ENCODE measurements around the gene MKKS.

The MKKS gene

GRCh38 chr20:10411673-10412072 lies 22.3 kb downstream of the MKKS start:
- H3K18ac ChIP-seq (ENCODE audit: low read length) = no peak overlapping the region
- no peak overlapping the region for H3K27ac ChIP-seq (replicated peaks; ENCODE audit: low read length)
- WGBS, 2 donors (ENCODE audit: extremely low coverage in 2 of 2, insufficient read length in 2 of 2, insufficient replicate concordance in 1 of 2) = no CpG with 5 or more reads among the region's 1 CpG

GRCh38 chr20:10408108-10408813 lies 25.8 kb downstream of the MKKS start:
- H2AFZ ChIP-seq (ENCODE audit: low read length) = no peak overlapping the region
- H3K27ac ChIP-seq (replicated peaks; ENCODE audit: low read length) = no peak overlapping the region
- no peak for DNase-seq (ENCODE audit: low spot score)
- H2BK120ac ChIP-seq (ENCODE audit: low read depth, low read length) = no peak overlapping the region
- no CpG with 5 or more reads among the region's 2 CpGs for WGBS, 2 donors (ENCODE audit: extremely low coverage in 2 of 2, insufficient read length in 2 of 2, insufficient replicate concordance in 1 of 2)
- H3K4me3 ChIP-seq (ENCODE audit: low read length in 2 of 2) = no peak overlapping the region
- H3K79me1 ChIP-seq (ENCODE audit: low read depth, low read length) = no peaks in the 10 kb centered on the region
- no peak overlapping the region for H4K91ac ChIP-seq (ENCODE audit: low read depth, low read length, poor library complexity)
- no peak overlapping the region for H3K18ac ChIP-seq (ENCODE audit: low read length)
- no peak overlapping the region for H3K23ac ChIP-seq (ENCODE audit: low read depth, low read length, poor library complexity)
- no peaks in the 10 kb centered on the region for H3K27me3 ChIP-seq (ENCODE audit: control insufficient read depth in 3 of 3, insufficient read depth in 3 of 3, low read depth in 1 of 3, low read length in 3 of 3)
- H3K14ac ChIP-seq (ENCODE audit: low read length) = no peak overlapping the region
- H4K8ac ChIP-seq (ENCODE audit: low read depth, low read length) = no peak overlapping the region
- no peak overlapping the region for H3K9ac ChIP-seq (ENCODE audit: low read depth, low read length, poor library complexity)
- H2BK12ac ChIP-seq (ENCODE audit: low read length) = no peak overlapping the region
- no peak overlapping the region for H3K4ac ChIP-seq (ENCODE audit: low read length)
- H3K4me2 ChIP-seq (ENCODE audit: insufficient read depth, low read length, poor library complexity, severe bottlenecking) = no peak overlapping the region
- no peak overlapping the region for H2AK5ac ChIP-seq (ENCODE audit: low read depth, low read length)
- H3K36me3 ChIP-seq (replicated peaks in 1 of 2; ENCODE audit: control insufficient read depth in 2 of 2, insufficient read depth in 2 of 2, low read length in 2 of 2) = peaks cover 5 to 54% of the 10 kb centered on the region in 2 donors
- H2BK15ac ChIP-seq (ENCODE audit: low read length) = no peak overlapping the region
- H2BK5ac ChIP-seq (ENCODE audit: low read length) = no peak overlapping the region
- no peaks in the 10 kb centered on the region for H3K9me3 ChIP-seq (replicated peaks in 1 of 2; ENCODE audit: control insufficient read depth in 2 of 2, insufficient read depth in 1 of 2, low read depth in 1 of 2, low read length in 2 of 2)
- peaks cover 0 to 2% of the 10 kb centered on the region in 2 donors for H3K4me1 ChIP-seq (ENCODE audit: control insufficient read depth in 2 of 2, insufficient read depth in 1 of 2, low read depth in 1 of 2, low read length in 2 of 2)

More at GRCh38 chr20:10411673-10412072, 22.3 kb downstream of the MKKS start:
- H3K36me3 ChIP-seq (replicated peaks in 1 of 2; ENCODE audit: control insufficient read depth in 2 of 2, insufficient read depth in 2 of 2, low read length in 2 of 2) = peaks cover 4 to 37% of the 10 kb centered on the region in 2 donors
- no peak overlapping the region for H2BK120ac ChIP-seq (ENCODE audit: low read depth, low read length)
- H2BK5ac ChIP-seq (ENCODE audit: low read length) = no peak overlapping the region
- peaks cover 2 to 11% of the 10 kb centered on the region in 2 donors for H3K4me1 ChIP-seq (ENCODE audit: control insufficient read depth in 2 of 2, insufficient read depth in 1 of 2, low read depth in 1 of 2, low read length in 2 of 2)
- H2BK12ac ChIP-seq (ENCODE audit: low read length) = no peak overlapping the region
- H2AFZ ChIP-seq (ENCODE audit: low read length) = no peak overlapping the region
- no peaks in the 10 kb centered on the region for H3K9me3 ChIP-seq (replicated peaks in 1 of 2; ENCODE audit: control insufficient read depth in 2 of 2, insufficient read depth in 1 of 2, low read depth in 1 of 2, low read length in 2 of 2)
- no peak overlapping the region for H3K4me3 ChIP-seq (ENCODE audit: low read length in 2 of 2)
- no peak overlapping the region for H3K9ac ChIP-seq (ENCODE audit: low read depth, low read length, poor library complexity)
- H3K23ac ChIP-seq (ENCODE audit: low read depth, low read length, poor library complexity) = no peak overlapping the region
- no peak overlapping the region for H3K14ac ChIP-seq (ENCODE audit: low read length)
- H3K4me2 ChIP-seq (ENCODE audit: insufficient read depth, low read length, poor library complexity, severe bottlenecking) = no peak overlapping the region
- no peaks in the 10 kb centered on the region for H3K79me1 ChIP-seq (ENCODE audit: low read depth, low read length)
- H3K27me3 ChIP-seq (ENCODE audit: control insufficient read depth in 3 of 3, insufficient read depth in 3 of 3, low read depth in 1 of 3, low read length in 3 of 3) = no peaks in the 10 kb centered on the region
- DNase-seq (ENCODE audit: low spot score) = no peak
- no peak overlapping the region for H2BK15ac ChIP-seq (ENCODE audit: low read length)
- no peak overlapping the region for H4K8ac ChIP-seq (ENCODE audit: low read depth, low read length)
- no peak overlapping the region for H2AK5ac ChIP-seq (ENCODE audit: low read depth, low read length)
- H3K4ac ChIP-seq (ENCODE audit: low read length) = no peak overlapping the region
- no peak overlapping the region for H4K91ac ChIP-seq (ENCODE audit: low read depth, low read length, poor library complexity)

- H2AFZ ChIP-seq (ENCODE audit: low read length) = no peak overlapping the region
- no peak overlapping the region for H3K9ac ChIP-seq (ENCODE audit: low read depth, low read length, poor library complexity)
- no peak overlapping the region for H4K8ac ChIP-seq (ENCODE audit: low read depth, low read length)
- H2BK15ac ChIP-seq (ENCODE audit: low read length) = no peak overlapping the region
- H3K4ac ChIP-seq (ENCODE audit: low read length) = no peak overlapping the region
- H3K4me1 ChIP-seq (ENCODE audit: control insufficient read depth in 2 of 2, insufficient read depth in 1 of 2, low read depth in 1 of 2, low read length in 2 of 2) = no peaks in the 10 kb centered on the region
- no peak overlapping the region for H4K91ac ChIP-seq (ENCODE audit: low read depth, low read length, poor library complexity)
- no peak overlapping the region for H2AK5ac ChIP-seq (ENCODE audit: low read depth, low read length)
- no peak overlapping the region for H2BK120ac ChIP-seq (ENCODE audit: low read depth, low read length)
- H3K79me1 ChIP-seq (ENCODE audit: low read depth, low read length) = no peaks in the 10 kb centered on the region
- H3K36me3 ChIP-seq (replicated peaks in 1 of 2; ENCODE audit: control insufficient read depth in 2 of 2, insufficient read depth in 2 of 2, low read length in 2 of 2) = peaks cover 3 to 33% of the 10 kb centered on the region in 2 donors
- H3K23ac ChIP-seq (ENCODE audit: low read depth, low read length, poor library complexity) = no peak overlapping the region
- no peak overlapping the region for H2BK5ac ChIP-seq (ENCODE audit: low read length)
- no peak overlapping the region for H3K18ac ChIP-seq (ENCODE audit: low read length)
- no CpG with 5 or more reads among the region's 4 CpGs for WGBS, 2 donors (ENCODE audit: extremely low coverage in 2 of 2, insufficient read length in 2 of 2, insufficient replicate concordance in 1 of 2)
- no peaks in the 10 kb centered on the region for H3K27me3 ChIP-seq (ENCODE audit: control insufficient read depth in 3 of 3, insufficient read depth in 3 of 3, low read depth in 1 of 3, low read length in 3 of 3)
- H3K9me3 ChIP-seq (replicated peaks in 1 of 2; ENCODE audit: control insufficient read depth in 2 of 2, insufficient read depth in 1 of 2, low read depth in 1 of 2, low read length in 2 of 2) = no peaks in the 10 kb centered on the region
- H3K4me2 ChIP-seq (ENCODE audit: insufficient read depth, low read length, poor library complexity, severe bottlenecking) = no peak overlapping the region
- H3K14ac ChIP-seq (ENCODE audit: low read length) = no peak overlapping the region
- peak overlapping the region in 1 of 2 donors; percentile 61 for H3K4me3 ChIP-seq (ENCODE audit: low read length in 2 of 2)
- H2BK12ac ChIP-seq (ENCODE audit: low read length) = no peak overlapping the region
- no peak overlapping the region for H3K27ac ChIP-seq (replicated peaks; ENCODE audit: low read length)
- no peak for DNase-seq (ENCODE audit: low spot score)
Measured at GRCh38 chr20:10404959-10405530, 29.0 kb downstream of the MKKS start.

GRCh38 chr20:10404023-10404628 lies 29.9 kb downstream of the MKKS start:
- no peak overlapping the region for H3K4me2 ChIP-seq (ENCODE audit: insufficient read depth, low read length, poor library complexity, severe bottlenecking)
- H2BK5ac ChIP-seq (ENCODE audit: low read length) = no peak overlapping the region
- no peak overlapping the region for H3K27ac ChIP-seq (replicated peaks; ENCODE audit: low read length)
- H3K14ac ChIP-seq (ENCODE audit: low read length) = no peak overlapping the region
- H3K79me1 ChIP-seq (ENCODE audit: low read depth, low read length) = no peaks in the 10 kb centered on the region
- peaks cover 3 to 33% of the 10 kb centered on the region in 2 donors for H3K36me3 ChIP-seq (replicated peaks in 1 of 2; ENCODE audit: control insufficient read depth in 2 of 2, insufficient read depth in 2 of 2, low read length in 2 of 2)
- H3K9ac ChIP-seq (ENCODE audit: low read depth, low read length, poor library complexity) = no peak overlapping the region
- no peak overlapping the region for H2BK120ac ChIP-seq (ENCODE audit: low read depth, low read length)
- WGBS, 2 donors (ENCODE audit: extremely low coverage in 2 of 2, insufficient read length in 2 of 2, insufficient replicate concordance in 1 of 2) = no CpG with 5 or more reads among the region's 2 CpGs
- DNase-seq (ENCODE audit: low spot score) = no peak
- H3K18ac ChIP-seq (ENCODE audit: low read length) = no peak overlapping the region
- no peak overlapping the region for H2BK15ac ChIP-seq (ENCODE audit: low read length)
- no peaks in the 10 kb centered on the region for H3K27me3 ChIP-seq (ENCODE audit: control insufficient read depth in 3 of 3, insufficient read depth in 3 of 3, low read depth in 1 of 3, low read length in 3 of 3)
- no peaks in the 10 kb centered on the region for H3K4me1 ChIP-seq (ENCODE audit: control insufficient read depth in 2 of 2, insufficient read depth in 1 of 2, low read depth in 1 of 2, low read length in 2 of 2)
- no peak overlapping the region for H4K91ac ChIP-seq (ENCODE audit: low read depth, low read length, poor library complexity)
- no peak overlapping the region for H3K4ac ChIP-seq (ENCODE audit: low read length)
- no peak overlapping the region for H2AK5ac ChIP-seq (ENCODE audit: low read depth, low read length)
- H2BK12ac ChIP-seq (ENCODE audit: low read length) = no peak overlapping the region
- H3K23ac ChIP-seq (ENCODE audit: low read depth, low read length, poor library complexity) = no peak overlapping the region
- no peak overlapping the region for H3K4me3 ChIP-seq (ENCODE audit: low read length in 2 of 2)
- H4K8ac ChIP-seq (ENCODE audit: low read depth, low read length) = no peak overlapping the region
- no peak overlapping the region for H2AFZ ChIP-seq (ENCODE audit: low read length)
- no peaks in the 10 kb centered on the region for H3K9me3 ChIP-seq (replicated peaks in 1 of 2; ENCODE audit: control insufficient read depth in 2 of 2, insufficient read depth in 1 of 2, low read depth in 1 of 2, low read length in 2 of 2)

Measured in neuronal stem cell (in vitro differentiated cells).